Measurements from ENCODE around the gene XRCC3. TPM values are rescaled to one million over a fixed set of nuclear protein-coding genes. Genes with fewer than 3 reads are reported as not detected.
"Not testable (repeated sequence)": the region's sequence is repeated elsewhere in the genome, so short reads cannot be mapped to it uniquely, and the experiment has no call there.

Gene XRCC3
- total RNA-seq, 6 donors from 2014 or later: 2.4 to 16.8 (median 5.8) TPM

DNA sequence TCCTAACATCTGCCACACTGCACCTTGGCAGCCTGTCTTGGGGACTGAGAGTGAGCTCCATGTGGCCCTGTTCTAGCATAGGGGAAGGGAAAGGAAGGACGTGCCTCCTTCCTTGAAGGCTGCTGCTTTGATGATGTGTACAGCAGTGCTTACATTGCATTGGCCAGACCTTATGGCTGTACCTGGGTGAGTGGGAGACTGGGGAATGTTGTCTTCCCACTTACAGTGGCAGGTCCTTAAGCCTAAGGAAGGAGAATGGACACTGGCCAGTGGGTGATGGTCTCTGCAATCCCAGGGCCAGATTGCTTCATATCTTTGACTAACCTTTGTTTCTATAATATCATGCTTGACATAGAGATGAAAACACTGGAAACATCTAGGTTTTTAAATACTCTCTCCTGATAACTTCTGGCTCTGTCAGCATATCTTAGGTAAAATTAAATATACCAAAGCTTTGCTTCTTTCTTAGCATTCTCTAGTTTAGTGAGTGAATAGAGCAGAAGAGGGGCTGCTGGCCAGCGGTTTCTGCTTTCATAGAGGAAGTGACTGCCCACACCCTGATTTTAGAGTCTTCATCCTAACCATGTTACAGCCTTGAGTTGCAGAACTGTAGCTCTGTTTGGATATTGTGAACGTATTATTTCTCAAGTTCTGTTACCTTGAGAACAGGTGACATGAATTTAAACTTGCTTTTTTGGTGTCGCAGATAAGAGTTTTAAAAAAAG lies 59.1 kb downstream of the XRCC3 start:
- Histone ChIP-seq H3K27me3 (no peaks in the 10 kb centered on the region), H3K4me1 (peaks cover 30 to 62% (median 48%) of the 10 kb centered on the region in 4 donors), H3K36me3 (peaks cover 21 to 67% (median 62%) of the 10 kb centered on the region in 4 donors), H3K27ac (peak overlapping the region in 3 of 4 donors; percentile 10 to 57 (median 32)), H3K9me3 (no peaks in the 10 kb centered on the region), H3K4me3 (no peak overlapping the region)
- 54 to 87% methylated on average over 3 to 4 of the region's 4 CpGs for WGBS, 2 donors
- peak in 1 of 2 donors; percentile 47 for DNase-seq
- ATAC-seq (ENCODE audit: low FRiP score in 2 of 2): peak in 1 of 2 donors; percentile 69
- TF ChIP-seq, protein P1, sequence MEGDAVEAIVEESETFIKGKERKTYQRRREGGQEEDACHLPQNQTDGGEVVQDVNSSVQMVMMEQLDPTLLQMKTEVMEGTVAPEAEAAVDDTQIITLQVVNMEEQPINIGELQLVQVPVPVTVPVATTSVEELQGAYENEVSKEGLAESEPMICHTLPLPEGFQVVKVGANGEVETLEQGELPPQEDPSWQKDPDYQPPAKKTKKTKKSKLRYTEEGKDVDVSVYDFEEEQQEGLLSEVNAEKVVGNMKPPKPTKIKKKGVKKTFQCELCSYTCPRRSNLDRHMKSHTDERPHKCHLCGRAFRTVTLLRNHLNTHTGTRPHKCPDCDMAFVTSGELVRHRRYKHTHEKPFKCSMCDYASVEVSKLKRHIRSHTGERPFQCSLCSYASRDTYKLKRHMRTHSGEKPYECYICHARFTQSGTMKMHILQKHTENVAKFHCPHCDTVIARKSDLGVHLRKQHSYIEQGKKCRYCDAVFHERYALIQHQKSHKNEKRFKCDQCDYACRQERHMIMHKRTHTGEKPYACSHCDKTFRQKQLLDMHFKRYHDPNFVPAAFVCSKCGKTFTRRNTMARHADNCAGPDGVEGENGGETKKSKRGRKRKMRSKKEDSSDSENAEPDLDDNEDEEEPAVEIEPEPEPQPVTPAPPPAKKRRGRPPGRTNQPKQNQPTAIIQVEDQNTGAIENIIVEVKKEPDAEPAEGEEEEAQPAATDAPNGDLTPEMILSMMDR (IDR thresholded peaks at IDR 0.05): no peak

DNA sequence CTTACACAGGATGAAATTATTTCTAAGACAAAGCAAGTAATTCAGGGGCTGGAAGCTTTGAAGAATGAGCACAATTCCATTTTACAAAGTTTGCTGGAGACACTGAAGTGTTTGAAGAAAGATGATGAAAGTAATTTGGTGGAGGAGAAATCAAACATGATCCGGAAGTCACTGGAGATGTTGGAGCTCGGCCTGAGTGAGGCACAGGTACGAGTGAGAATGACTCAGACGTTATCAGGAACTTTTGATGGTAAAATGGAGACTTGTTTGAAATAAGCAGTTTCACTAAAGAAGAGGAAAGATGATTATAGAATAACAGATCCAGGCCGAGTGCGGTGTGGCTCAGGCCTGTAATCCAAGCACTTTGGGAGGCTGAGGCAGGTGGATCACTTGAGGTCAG lies 60.6 kb downstream of the XRCC3 start:
- H3K27ac ChIP-seq: peak overlapping the region; percentile 8 to 71 (median 42)

DNA sequence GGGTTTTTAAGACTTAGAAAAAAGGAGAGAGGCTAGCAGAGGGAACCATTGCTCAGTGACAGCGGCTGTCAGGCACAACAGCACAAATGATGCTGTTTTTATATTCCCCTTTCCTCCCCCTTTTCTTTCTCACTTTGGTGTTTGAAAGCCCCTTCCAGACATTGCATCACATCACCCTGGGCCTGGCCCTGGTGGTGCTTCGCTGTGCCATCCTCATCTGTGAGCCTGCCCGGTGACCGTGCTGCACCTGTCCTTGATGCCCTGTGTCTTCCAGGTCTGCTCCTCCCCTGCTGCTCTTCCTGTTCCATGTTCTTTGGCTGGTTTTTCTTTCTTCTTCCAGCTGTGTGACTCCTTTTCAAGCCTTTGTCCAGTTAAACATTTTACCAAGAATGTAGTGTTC lies 61.4 kb downstream of the XRCC3 start:
- ATAC-seq (ENCODE audit: low FRiP score in 2 of 2) (no peak), DNase-seq (no peak)
- H3K9me3 ChIP-seq: no peaks in the 10 kb centered on the region
- H3K27ac ChIP-seq: peak overlapping the region in 2 of 4 donors; percentile 28 to 44
- TF ChIP-seq, protein P1 (IDR thresholded peaks at IDR 0.05): no peak
- TF ChIP-seq POLR2AphosphoS5 (IDR thresholded peaks at IDR 0.05) (no peak), POLR2A (IDR thresholded peaks at IDR 0.05) (no peak), EP300 (IDR thresholded peaks at IDR 0.05) (no peak)
- H3K27me3 ChIP-seq: no peaks in the 10 kb centered on the region
- peaks cover 30 to 68% (median 50%) of the 10 kb centered on the region in 4 donors for H3K4me1 ChIP-seq
- 69 to 78% methylated on average over 4 of the region's 4 CpGs for WGBS, 2 donors
- no peak overlapping the region for H3K4me3 ChIP-seq
- peaks cover 18 to 44% (median 39%) of the 10 kb centered on the region in 4 donors for H3K36me3 ChIP-seq

More for the DNA sequence above, 60.6 kb downstream of the XRCC3 start:
- peak in 1 of 2 donors; percentile 34 for DNase-seq
- no peaks in the 10 kb centered on the region for H3K27me3 ChIP-seq
- TF ChIP-seq, protein P1 (IDR thresholded peaks at IDR 0.05): no peak
- TF ChIP-seq EP300 (IDR thresholded peaks at IDR 0.05) (no peak), POLR2A (IDR thresholded peaks at IDR 0.05) (no peak), POLR2AphosphoS5 (IDR thresholded peaks at IDR 0.05) (no peak)
- H3K36me3 ChIP-seq: peaks cover 21 to 51% (median 46%) of the 10 kb centered on the region in 4 donors
- ATAC-seq (ENCODE audit: low FRiP score in 2 of 2): no peak
- no peak overlapping the region for H3K4me3 ChIP-seq
- 63 to 64% methylated on average over 6 of the region's 6 CpGs for WGBS, 2 donors
- H3K9me3 ChIP-seq: no peaks in the 10 kb centered on the region
- H3K4me1 ChIP-seq: peaks cover 30 to 68% (median 50%) of the 10 kb centered on the region in 4 donors

DNA sequence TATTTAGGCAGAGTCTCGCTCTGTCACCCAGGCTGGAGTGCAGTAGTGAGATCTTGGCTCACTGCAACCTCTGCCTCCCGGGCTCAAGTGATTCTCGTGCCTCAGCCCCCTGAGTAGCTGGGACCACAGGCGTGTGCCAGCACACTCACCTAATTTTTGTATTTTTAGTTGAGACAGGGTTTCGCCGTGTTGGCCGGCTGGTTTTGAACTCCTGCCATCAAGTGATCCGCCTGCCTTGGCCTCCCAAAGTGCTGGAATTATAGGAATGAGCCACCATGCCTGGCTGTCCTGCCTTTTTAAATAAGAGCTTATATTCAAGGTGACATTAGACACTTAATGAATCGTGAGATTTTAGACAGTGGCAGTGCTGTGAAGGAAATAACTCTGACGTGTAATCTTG lies 61.9 kb downstream of the XRCC3 start:
- not testable (repeated sequence) for H3K9me3 ChIP-seq; DNase-seq; ATAC-seq (ENCODE audit: low FRiP score in 2 of 2); H3K4me3 ChIP-seq; H3K27me3 ChIP-seq
- Histone ChIP-seq H3K4me1 (peaks cover 30 to 68% (median 50%) of the 10 kb centered on the region in 4 donors), H3K36me3 (peaks cover 16 to 47% (median 35%) of the 10 kb centered on the region in 4 donors), H3K27ac (peak overlapping the region in 2 of 4 donors; percentile 28 to 44)
- 58 to 64% methylated on average over 10 of the region's 10 CpGs for WGBS, 2 donors

DNA sequence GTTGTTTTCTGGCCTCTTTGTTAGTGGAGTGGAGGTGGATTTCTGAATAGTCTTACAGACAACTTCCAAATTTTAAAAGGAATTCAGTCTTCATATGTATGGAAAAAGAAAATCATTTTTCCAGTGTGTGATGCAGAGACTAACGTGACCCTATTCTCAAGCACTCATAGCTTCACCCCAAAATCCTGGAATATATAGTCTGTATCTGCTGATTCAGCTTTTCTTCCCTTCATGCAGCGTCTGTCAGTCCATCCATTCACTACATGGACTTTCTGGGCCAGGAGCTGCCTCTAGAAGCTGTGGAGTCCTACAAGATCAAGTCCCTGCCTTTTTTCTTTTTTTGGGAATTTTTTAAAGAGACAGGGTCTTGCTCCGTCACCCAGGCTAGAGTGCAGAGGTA lies 62.4 kb downstream of the XRCC3 start:
- WGBS, 2 donors: 77 to 78% methylated on average over 3 of the region's 3 CpGs
- DNase-seq (no peak), ATAC-seq (ENCODE audit: low FRiP score in 2 of 2) (no peak)
- TF ChIP-seq, protein P1 (IDR thresholded peaks at IDR 0.05): no peak
- no peak for TF ChIP-seq POLR2A (IDR thresholded peaks at IDR 0.05)
- no peak for TF ChIP-seq POLR2AphosphoS5 (IDR thresholded peaks at IDR 0.05)
- TF ChIP-seq EP300 (IDR thresholded peaks at IDR 0.05): no peak
- H3K27ac ChIP-seq: peak overlapping the region in 2 of 4 donors; percentile 28 to 44
- H3K4me1 ChIP-seq: peaks cover 30 to 68% (median 50%) of the 10 kb centered on the region in 4 donors
- H3K27me3 ChIP-seq: no peaks in the 10 kb centered on the region
- peaks cover 16 to 44% (median 31%) of the 10 kb centered on the region in 4 donors for H3K36me3 ChIP-seq
- H3K4me3 ChIP-seq: no peak overlapping the region
- H3K9me3 ChIP-seq: no peaks in the 10 kb centered on the region

Measured in upper lobe of left lung (tissue), 6 donors.